HepG2 (cell line): ENCODE data around the gene SLC25A10. TPM values are rescaled to one million over a fixed set of nuclear protein-coding genes. Genes with fewer than 3 reads are reported as not detected.

Experiments used
- CENPBD1 ChIP-seq: sonication (generic); formaldehyde crosslinking; IDR thresholded peaks from 2 replicates; pipeline ENCODE4 v1.8.0; 2022; ENCODE audit warnings: missing genetic modification reagents, low read depth, mild to moderate bottlenecking, borderline replicate concordance
- EP300 ChIP-seq, 3 experiments: sonication (generic) in 1 of 3; formaldehyde crosslinking in 1 of 3; IDR thresholded peaks; 2 replicates each; pipeline versions ENCODE4 v1.5.1 to v1.6.1; 2011 to 2020; ENCODE audit warnings: low read depth in 2 of 3, low read length in 2 of 3, borderline replicate concordance in 1 of 3, improper control_type of control experiment in 1 of 3, mild to moderate bottlenecking in 1 of 3, missing genetic modification reagents in 1 of 3, moderate library complexity in 1 of 3
- HOXA7 ChIP-seq: sonication (generic); formaldehyde crosslinking; IDR thresholded peaks from 2 replicates; pipeline ENCODE4 v1.8.1; 2022; ENCODE audit warnings: mild to moderate bottlenecking, missing genetic modification reagents, moderate library complexity
- MEIS2 ChIP-seq: sonication (generic); formaldehyde crosslinking; IDR thresholded peaks from 2 replicates; pipeline ENCODE4 v1.9.0; 2021; ENCODE audit warnings: mild to moderate bottlenecking, missing genetic modification reagents
- PAF1 ChIP-seq: IDR thresholded peaks from 2 replicates; pipeline ENCODE4 v1.6.1; 2016; ENCODE audit warnings: missing genetic modification reagents, missing compliant biosample characterization
- REPIN1 ChIP-seq: sonication (generic); formaldehyde crosslinking; IDR thresholded peaks from 2 replicates; pipeline ENCODE4 v1.8.0; 2022; ENCODE audit warnings: missing genetic modification reagents, low read depth, mild to moderate bottlenecking, borderline replicate concordance
- THAP9 ChIP-seq: sonication (generic); formaldehyde crosslinking; IDR thresholded peaks from 2 replicates; pipeline ENCODE4; 2020; ENCODE audit warnings: missing genetic modification reagents, mild to moderate bottlenecking, borderline replicate concordance
- TRAFD1 ChIP-seq: sonication (generic); formaldehyde crosslinking; IDR thresholded peaks from 2 replicates; pipeline ENCODE4 v1.5.1; 2020; ENCODE audit warnings: missing genetic modification reagents, mild to moderate bottlenecking, borderline replicate concordance
- ZKSCAN1 ChIP-seq: fragments of 150-350 bp; IDR thresholded peaks from 2 replicates; pipeline ENCODE4 v1.6.1; 2014; ENCODE audit warnings: low read length
- ZNF12 ChIP-seq: sonication (generic); formaldehyde crosslinking; IDR thresholded peaks from 2 replicates; pipeline ENCODE4 v1.5.0; 2020; ENCODE audit warnings: missing genetic modification reagents
- ZNF136 ChIP-seq: sonication (generic); formaldehyde crosslinking; IDR thresholded peaks from 2 replicates; pipeline ENCODE4 v1.8.1; 2022; ENCODE audit warnings: low read depth, mild to moderate bottlenecking, moderate library complexity, missing genetic modification reagents
- ZNF20 ChIP-seq: sonication (generic); formaldehyde crosslinking; IDR thresholded peaks from 2 replicates; pipeline ENCODE4 v1.4.0; 2020; ENCODE audit warnings: mild to moderate bottlenecking, moderate library complexity, missing genetic modification reagents
- ZNF33B ChIP-seq: sonication (generic); formaldehyde crosslinking; IDR thresholded peaks from 2 replicates; pipeline ENCODE4 v1.5.1; 2020; ENCODE audit warnings: mild to moderate bottlenecking, missing genetic modification reagents
- ZNF383 ChIP-seq: sonication (generic); formaldehyde crosslinking; IDR thresholded peaks from 2 replicates; pipeline ENCODE4 v1.4.0; 2020; ENCODE audit warnings: missing genetic modification reagents, mild to moderate bottlenecking, borderline replicate concordance
- ZNF577 ChIP-seq: sonication (generic); formaldehyde crosslinking; IDR thresholded peaks from 2 replicates; pipeline ENCODE4 v1.4.0; 2020; ENCODE audit warnings: mild to moderate bottlenecking, low read depth, missing genetic modification reagents, borderline replicate concordance
- ZNF691 ChIP-seq: sonication (generic); formaldehyde crosslinking; IDR thresholded peaks from 2 replicates; pipeline ENCODE4 v1.4.0; 2020; ENCODE audit warnings: missing genetic modification reagents, low read depth, mild to moderate bottlenecking, borderline replicate concordance
- ZNF713 ChIP-seq: sonication (generic); formaldehyde crosslinking; IDR thresholded peaks from 2 replicates; pipeline ENCODE4 v1.4.0; 2020; ENCODE audit warnings: mild to moderate bottlenecking, missing genetic modification reagents
- polyA plus RNA-seq, 8 experiments: library from polyadenylated mRNA; depleted of rRNA in 3 of 8; stranded (reverse) in 7 of 8; unstranded in 1 of 8; fragments of >200 nt; fragmentation: Illumina TruSeq in 4 of 8; extraction: Trizol in 4 of 8; gene quantifications; 2 replicates each; pipeline versions ENCODE4 v1.2.1 to v1.2.3, GENCODE V29; 2011 to 2016; ENCODE audit warnings: low read depth in 4 of 8, missing spikeins in 1 of 8, mixed read lengths in 1 of 8; ENCODE audit not compliant: insufficient read depth in 1 of 8
- total RNA-seq, 5 experiments: library from RNA; depleted of rRNA; stranded (reverse); fragments of >200 nt; fragmentation: Illumina TruSeq; extraction: Trizol; gene quantifications; 2 replicates each; pipeline ENCODE4 v1.2.3, GENCODE V29; 2016; ENCODE audit warnings: low read depth in 1 of 5

The SLC25A10 gene
- total and polyA plus RNA-seq, 2 of the 13 experiments (the other 11 are each of a cell fraction or from before 2014, with no cell fraction given): 46.5 to 140 TPM

- peak; percentile 95 for TF ChIP-seq THAP9
- peak; percentile 85 for TF ChIP-seq ZNF383
- peak; percentile 84 for TF ChIP-seq ZNF33B (CRISPR knock-in tag)
- TF ChIP-seq PAF1 (CRISPR knock-in tag): no peak
- TF ChIP-seq CENPBD1: no peak; the same call in 1 of the 2 replicates
- peak; percentile 77; the same call in 1 of the 2 replicates for TF ChIP-seq MEIS2 (CRISPR knock-in tag)
- TF ChIP-seq ZNF20 (CRISPR knock-in tag): no peak
- TF ChIP-seq ZNF136: peak; percentile 45; the same call in 1 of the 2 replicates
- TF ChIP-seq TRAFD1 (CRISPR knock-in tag): no peak
- peak; percentile 70 for TF ChIP-seq REPIN1 (CRISPR knock-in tag)
- peak; percentile 15 for TF ChIP-seq ZNF691 (CRISPR knock-in tag)
- no peak; the same call in 1 of the 2 replicates for TF ChIP-seq ZNF577 (CRISPR knock-in tag)
- TF ChIP-seq ZNF713 (CRISPR knock-in tag): 0 out of 2 replicates have a peak, but pooled peaks have one; percentile 39
- TF ChIP-seq HOXA7 (CRISPR knock-in tag): no peak
- TF ChIP-seq EP300 (IDR thresholded peaks at IDR 0.05; ENCODE audit: low read depth in 2 of 2, low read length in 2 of 2): no peak; a peak in 1 of 4 replicates
- TF ChIP-seq EP300 (CRISPR knock-in tag; IDR thresholded peaks at IDR 0.05; ENCODE audit: borderline replicate concordance): peak; percentile 6; the same call in 1 of the 2 replicates
- TF ChIP-seq ZKSCAN1: no peak
- peak; percentile 42 for TF ChIP-seq ZNF12 (CRISPR knock-in tag)
These were observed 45.5 kb upstream of the SLC25A10 start, which contains the start of the genes CCDC137 and OXLD1 (continued) for GRCh38 chr17:81666342-81667191.
